Nephron (organoid): ENCODE results near the gene SCMH1.

Experiments used
- H3K27ac Mint-ChIP-seq, 3 experiments: 2 replicates each; pipeline ENCODE4 v1.8.0; 2020; ENCODE audit warnings: mixed read lengths in 3 of 3, mild to moderate bottlenecking in 2 of 3, moderate library complexity in 1 of 3
- H3K27me3 Mint-ChIP-seq: 2 replicates; pipeline ENCODE4 v1.8.0; 2021; ENCODE audit warnings: low read depth, mild to moderate bottlenecking, moderate library complexity, mixed read lengths
- H3K36me3 Mint-ChIP-seq: 2 replicates; pipeline ENCODE4 v1.8.0; 2020; ENCODE audit warnings: low read depth, mixed read lengths
- H3K4me1 Mint-ChIP-seq: 2 replicates; pipeline ENCODE4 v1.8.0; 2020; ENCODE audit warnings: mixed read lengths
- H3K4me3 Mint-ChIP-seq, 3 experiments: 2 replicates each; pipeline ENCODE4 v1.8.0; 2020; ENCODE audit warnings: mild to moderate bottlenecking in 3 of 3, mixed read lengths in 3 of 3, moderate library complexity in 2 of 3
- H3K9me3 Mint-ChIP-seq: 2 replicates; pipeline ENCODE4 v1.8.0; 2020; ENCODE audit warnings: mixed read lengths
- CTCF ChIP-seq, 3 experiments: fragments of 200-600 bp; sonication (generic); IDR thresholded peaks; one replicate each; pipeline ENCODE4 v1.5.0; 2021; ENCODE audit warnings: antibody characterized with exemption in 3 of 3; ENCODE audit not compliant: unreplicated experiment in 3 of 3

Gene SCMH1

GRCh38 chr1:41164727-41165126 is 77.4 kb downstream of the SCMH1 start:
- peaks cover 31% of the 10 kb centered on the region for H3K9me3 Mint-ChIP-seq
- no peaks in the 10 kb centered on the region for H3K27me3 Mint-ChIP-seq
- H3K4me3 Mint-ChIP-seq = no peak overlapping the region
- TF ChIP-seq CTCF (IDR thresholded peaks at IDR 0.05; ENCODE audit: unreplicated experiment in 3 of 3) = no peak
- no peak overlapping the region for H3K27ac Mint-ChIP-seq
- H3K4me1 Mint-ChIP-seq = no peaks in the 10 kb centered on the region
- H3K36me3 Mint-ChIP-seq = peaks cover 47% of the 10 kb centered on the region

GRCh38 chr1:41162441-41162840 is 79.7 kb downstream of the SCMH1 start:
- Mint-ChIP-seq H3K4me3 (no peak overlapping the region), H3K27me3 (no peaks in the 10 kb centered on the region), H3K36me3 (peaks cover 25% of the 10 kb centered on the region), H3K27ac (no peak overlapping the region), H3K4me1 (no peaks in the 10 kb centered on the region), H3K9me3 (peaks cover 9% of the 10 kb centered on the region)
- no peak for TF ChIP-seq CTCF (IDR thresholded peaks at IDR 0.05; ENCODE audit: unreplicated experiment in 3 of 3)

- Mint-ChIP-seq H3K27me3 (no peaks in the 10 kb centered on the region), H3K9me3 (peaks cover 7% of the 10 kb centered on the region), H3K4me1 (no peaks in the 10 kb centered on the region), H3K4me3 (no peak overlapping the region), H3K27ac (no peak overlapping the region), H3K36me3 (peaks cover 19% of the 10 kb centered on the region)
- no peak for TF ChIP-seq CTCF (IDR thresholded peaks at IDR 0.05; ENCODE audit: unreplicated experiment in 3 of 3)
Measured at GRCh38 chr1:41161846-41162245, 80.3 kb downstream of the SCMH1 start.

- H3K27ac Mint-ChIP-seq = no peak overlapping the region
- H3K9me3 Mint-ChIP-seq = no peaks in the 10 kb centered on the region
- H3K4me3 Mint-ChIP-seq = no peak overlapping the region
- H3K27me3 Mint-ChIP-seq = no peaks in the 10 kb centered on the region
- no peaks in the 10 kb centered on the region for H3K4me1 Mint-ChIP-seq
- no peak for TF ChIP-seq CTCF (IDR thresholded peaks at IDR 0.05; ENCODE audit: unreplicated experiment in 3 of 3)
- peaks cover 15% of the 10 kb centered on the region for H3K36me3 Mint-ChIP-seq
Measured at GRCh38 chr1:41160498-41161110, 81.5 kb downstream of the SCMH1 start.

- H3K36me3 Mint-ChIP-seq = peaks cover 10% of the 10 kb centered on the region
- no peaks in the 10 kb centered on the region for H3K4me1 Mint-ChIP-seq
- H3K27me3 Mint-ChIP-seq = no peaks in the 10 kb centered on the region
- H3K4me3 Mint-ChIP-seq = no peak overlapping the region
- no peak overlapping the region for H3K27ac Mint-ChIP-seq
- TF ChIP-seq CTCF (IDR thresholded peaks at IDR 0.05; ENCODE audit: unreplicated experiment in 3 of 3) = no peak
- H3K9me3 Mint-ChIP-seq = no peaks in the 10 kb centered on the region
Measured at GRCh38 chr1:41158966-41159365, 83.1 kb downstream of the SCMH1 start.

- H3K4me3 Mint-ChIP-seq = no peak overlapping the region
- H3K36me3 Mint-ChIP-seq = peaks cover 8% of the 10 kb centered on the region
- H3K9me3 Mint-ChIP-seq = no peaks in the 10 kb centered on the region
- peak overlapping the region in 1 of 3 experiments; percentile 4 for H3K27ac Mint-ChIP-seq
- H3K4me1 Mint-ChIP-seq = no peaks in the 10 kb centered on the region
- no peak for TF ChIP-seq CTCF (IDR thresholded peaks at IDR 0.05; ENCODE audit: unreplicated experiment in 3 of 3)
- H3K27me3 Mint-ChIP-seq = no peaks in the 10 kb centered on the region
Measured at GRCh38 chr1:41158147-41158875, 83.8 kb downstream of the SCMH1 start.
